Neural crest cell (in vitro differentiated cells): Measurements from ENCODE around the gene EHBP1L1. TPM values are rescaled to one million over a fixed set of nuclear protein-coding genes. Genes with fewer than 3 reads are reported as not detected.

ENCODE experiments used
- DNase-seq: peaks from one replicate; pipeline ENCODE4 v3.0.0; 2021; ENCODE audit warnings: low read depth, mixed read lengths, low spot score
- H3K27ac Mint-ChIP-seq: one replicate; pipeline ENCODE4 v1.8.0; 2021; ENCODE audit warnings: mild to moderate bottlenecking, mixed read lengths; ENCODE audit not compliant: unreplicated experiment
- H3K27me3 Mint-ChIP-seq: 2 replicates; pipeline ENCODE4 v1.8.0; 2021; ENCODE audit warnings: low read depth, mild to moderate bottlenecking, mixed read lengths
- H3K36me3 Mint-ChIP-seq: 2 replicates; pipeline ENCODE4 v1.8.0; 2021; ENCODE audit warnings: low read depth, mild to moderate bottlenecking, mixed read lengths
- H3K4me1 Mint-ChIP-seq: 2 replicates; pipeline ENCODE4 v1.8.0; 2021; ENCODE audit warnings: mixed read lengths
- H3K4me3 Mint-ChIP-seq: one replicate; pipeline ENCODE4 v1.8.0; 2021; ENCODE audit warnings: mild to moderate bottlenecking, mixed read lengths
- H3K9me3 Mint-ChIP-seq: 2 replicates; pipeline ENCODE4 v1.8.0; 2021; ENCODE audit warnings: mixed read lengths
- CTCF ChIP-seq: fragments of 200-600 bp; sonication (generic); conservative IDR thresholded peaks from 2 replicates; pipeline ENCODE4 v1.5.0; 2021; ENCODE audit warnings: antibody characterized with exemption, mild to moderate bottlenecking
- total RNA-seq: library from RNA; stranded (reverse); gene quantifications from 2 replicates; pipeline ENCODE4 v1.2.1, GENCODE V29; 2021

The EHBP1L1 gene
- total RNA-seq, 1 donor from 2014 or later: 13.6 TPM

GRCh38 chr11:65588199-65589054 is 12.6 kb downstream of the EHBP1L1 start:
- peaks cover 19% of the 10 kb centered on the region for H3K27me3 Mint-ChIP-seq
- H3K27ac Mint-ChIP-seq: peak overlapping the region; percentile 57

GRCh38 chr11:65589444-65590239 is 13.8 kb downstream of the EHBP1L1 start:
- DNase-seq: no peak
- Mint-ChIP-seq H3K36me3 (no peaks in the 10 kb centered on the region), H3K4me1 (peaks cover 36% of the 10 kb centered on the region), H3K4me3 (peak overlapping the region; percentile 41), H3K9me3 (no peaks in the 10 kb centered on the region), H3K27me3 (peaks cover 24% of the 10 kb centered on the region), H3K27ac (peak overlapping the region; percentile 83)
- TF ChIP-seq CTCF: no peak

More at GRCh38 chr11:65588199-65589054, 12.6 kb downstream of the EHBP1L1 start:
- Mint-ChIP-seq H3K4me1 (peaks cover 36% of the 10 kb centered on the region), H3K36me3 (no peaks in the 10 kb centered on the region), H3K9me3 (no peaks in the 10 kb centered on the region), H3K4me3 (no peak overlapping the region)
- DNase-seq: no peak
- TF ChIP-seq CTCF: peak; percentile 53

- Mint-ChIP-seq H3K4me3 (peak overlapping the region; percentile 9), H3K27ac (no peak overlapping the region), H3K9me3 (no peaks in the 10 kb centered on the region), H3K36me3 (no peaks in the 10 kb centered on the region), H3K27me3 (peaks cover 26% of the 10 kb centered on the region), H3K4me1 (peaks cover 36% of the 10 kb centered on the region)
- TF ChIP-seq CTCF: no peak
- DNase-seq: no peak
Measured at GRCh38 chr11:65590240-65590738, 14.4 kb downstream of the EHBP1L1 start.

GRCh38 chr11:65591939-65592857 is 16.3 kb downstream of the EHBP1L1 start:
- peaks cover 26% of the 10 kb centered on the region for H3K27me3 Mint-ChIP-seq
- H3K9me3 Mint-ChIP-seq: no peaks in the 10 kb centered on the region
- DNase-seq: no peak
- no peak overlapping the region for H3K4me3 Mint-ChIP-seq
- peaks cover 29% of the 10 kb centered on the region for H3K4me1 Mint-ChIP-seq
- TF ChIP-seq CTCF: peak; percentile 49
- H3K27ac Mint-ChIP-seq: no peak overlapping the region
- no peaks in the 10 kb centered on the region for H3K36me3 Mint-ChIP-seq
